ENCODE measurements around the gene SEC63.

The SEC63 gene

GRCh38 chr6:107871016-107871415 lies 87.0 kb downstream of the SEC63 start:
- no peak overlapping the region for H3K4me3 ChIP-seq (ENCODE audit: low read length)

GRCh38 chr6:107870381-107870780 lies 87.6 kb downstream of the SEC63 start:
- H3K9ac ChIP-seq (ENCODE audit: low read length): no peak overlapping the region

More at GRCh38 chr6:107871016-107871415, 87.0 kb downstream of the SEC63 start:
- no peak overlapping the region for H2BK5ac ChIP-seq (ENCODE audit: low read length)
- no peaks in the 10 kb centered on the region for H3K27me3 ChIP-seq (ENCODE audit: insufficient read depth, low read length, poor library complexity)
- no CpG with 5 or more reads among the region's 4 CpGs for WGBS (ENCODE audit: extremely low coverage, insufficient coverage, low lambda C conversion rate)
- H3K79me1 ChIP-seq (ENCODE audit: low read length): no peaks in the 10 kb centered on the region
- H3K27ac ChIP-seq (ENCODE audit: low read depth, low read length): no peak overlapping the region
- H4K5ac ChIP-seq (ENCODE audit: low read length): no peak overlapping the region
- no peak overlapping the region for H3K18ac ChIP-seq (ENCODE audit: low read length)
- H4K8ac ChIP-seq (ENCODE audit: low read depth, low read length): no peak overlapping the region
- H3K4me2 ChIP-seq (ENCODE audit: low read length): no peak overlapping the region
- H2BK15ac ChIP-seq (replicated peaks; ENCODE audit: low read depth): no peak overlapping the region
- H3K79me2 ChIP-seq (ENCODE audit: control insufficient read depth, insufficient read depth, low read length): no peaks in the 10 kb centered on the region
- no peaks in the 10 kb centered on the region for H3K36me3 ChIP-seq (ENCODE audit: control insufficient read depth, insufficient read depth, low read length)
- H3K23ac ChIP-seq (ENCODE audit: low read length): no peak overlapping the region
- no peak overlapping the region for H3K4ac ChIP-seq (ENCODE audit: low read depth, low read length)
- no peak overlapping the region for H2AK5ac ChIP-seq (ENCODE audit: low read length)
- DNase-seq: no peak
- H3K9ac ChIP-seq (ENCODE audit: low read length): no peak overlapping the region
- no peak overlapping the region for H2BK120ac ChIP-seq (ENCODE audit: low read depth, low read length)
- no peaks in the 10 kb centered on the region for H3K4me1 ChIP-seq (ENCODE audit: control insufficient read depth, low read depth, low read length)
- no peak overlapping the region for H3K56ac ChIP-seq (ENCODE audit: low read length)

GRCh38 chr6:107869871-107870270 lies 88.1 kb downstream of the SEC63 start:
- no peak overlapping the region for H3K4me2 ChIP-seq (ENCODE audit: low read length)
- no peak overlapping the region for H2BK5ac ChIP-seq (ENCODE audit: low read length)
- no peak overlapping the region for H3K4me3 ChIP-seq (ENCODE audit: low read length)
- H3K27ac ChIP-seq (ENCODE audit: low read depth, low read length): no peak overlapping the region
- DNase-seq: peak; percentile 10
- no peaks in the 10 kb centered on the region for H3K27me3 ChIP-seq (ENCODE audit: insufficient read depth, low read length, poor library complexity)
- H2BK15ac ChIP-seq (replicated peaks; ENCODE audit: low read depth): no peak overlapping the region
- no CpG with 5 or more reads among the region's 1 CpG for WGBS (ENCODE audit: extremely low coverage, insufficient coverage, low lambda C conversion rate)
- no peak overlapping the region for H4K5ac ChIP-seq (ENCODE audit: low read length)
- H3K23ac ChIP-seq (ENCODE audit: low read length): no peak overlapping the region
- H3K9ac ChIP-seq (ENCODE audit: low read length): no peak overlapping the region
- H3K4me1 ChIP-seq (ENCODE audit: control insufficient read depth, low read depth, low read length): no peaks in the 10 kb centered on the region
- H2BK120ac ChIP-seq (ENCODE audit: low read depth, low read length): no peak overlapping the region
- no peak overlapping the region for H3K56ac ChIP-seq (ENCODE audit: low read length)
- H3K4ac ChIP-seq (ENCODE audit: low read depth, low read length): no peak overlapping the region
- no peaks in the 10 kb centered on the region for H3K36me3 ChIP-seq (ENCODE audit: control insufficient read depth, insufficient read depth, low read length)
- H3K18ac ChIP-seq (ENCODE audit: low read length): no peak overlapping the region
- H3K79me2 ChIP-seq (ENCODE audit: control insufficient read depth, insufficient read depth, low read length): no peaks in the 10 kb centered on the region
- H2AK5ac ChIP-seq (ENCODE audit: low read length): no peak overlapping the region
- H4K8ac ChIP-seq (ENCODE audit: low read depth, low read length): no peak overlapping the region
- H3K79me1 ChIP-seq (ENCODE audit: low read length): no peaks in the 10 kb centered on the region

More at GRCh38 chr6:107870381-107870780, 87.6 kb downstream of the SEC63 start:
- Histone ChIP-seq H2BK120ac (ENCODE audit: low read depth, low read length) (no peak overlapping the region), H3K4me2 (ENCODE audit: low read length) (no peak overlapping the region), H3K56ac (ENCODE audit: low read length) (no peak overlapping the region), H3K79me2 (ENCODE audit: control insufficient read depth, insufficient read depth, low read length) (no peaks in the 10 kb centered on the region), H3K23ac (ENCODE audit: low read length) (no peak overlapping the region), H3K4me3 (ENCODE audit: low read length) (no peak overlapping the region), H3K27me3 (ENCODE audit: insufficient read depth, low read length, poor library complexity) (no peaks in the 10 kb centered on the region), H2AK5ac (ENCODE audit: low read length) (no peak overlapping the region), H3K4ac (ENCODE audit: low read depth, low read length) (no peak overlapping the region), H3K27ac (ENCODE audit: low read depth, low read length) (no peak overlapping the region), H3K18ac (ENCODE audit: low read length) (no peak overlapping the region), H2BK5ac (ENCODE audit: low read length) (no peak overlapping the region), H3K4me1 (ENCODE audit: control insufficient read depth, low read depth, low read length) (no peaks in the 10 kb centered on the region), H3K36me3 (ENCODE audit: control insufficient read depth, insufficient read depth, low read length) (no peaks in the 10 kb centered on the region), H2BK15ac (replicated peaks; ENCODE audit: low read depth) (no peak overlapping the region), H3K79me1 (ENCODE audit: low read length) (no peaks in the 10 kb centered on the region), H4K5ac (ENCODE audit: low read length) (no peak overlapping the region), H4K8ac (ENCODE audit: low read depth, low read length) (no peak overlapping the region)
- no CpG with 5 or more reads among the region's 1 CpG for WGBS (ENCODE audit: extremely low coverage, insufficient coverage, low lambda C conversion rate)
- DNase-seq: no peak

- Histone ChIP-seq H2AK5ac (ENCODE audit: low read length) (no peak overlapping the region), H3K23ac (ENCODE audit: low read length) (no peak overlapping the region), H3K36me3 (ENCODE audit: control insufficient read depth, insufficient read depth, low read length) (no peaks in the 10 kb centered on the region), H3K18ac (ENCODE audit: low read length) (no peak overlapping the region), H3K56ac (ENCODE audit: low read length) (no peak overlapping the region), H2BK120ac (ENCODE audit: low read depth, low read length) (no peak overlapping the region), H2BK15ac (replicated peaks; ENCODE audit: low read depth) (no peak overlapping the region), H3K79me1 (ENCODE audit: low read length) (no peaks in the 10 kb centered on the region), H3K4me1 (ENCODE audit: control insufficient read depth, low read depth, low read length) (no peaks in the 10 kb centered on the region), H2BK5ac (ENCODE audit: low read length) (no peak overlapping the region), H3K4me3 (ENCODE audit: low read length) (no peak overlapping the region), H3K27me3 (ENCODE audit: insufficient read depth, low read length, poor library complexity) (no peaks in the 10 kb centered on the region), H3K9ac (ENCODE audit: low read length) (no peak overlapping the region), H3K4me2 (ENCODE audit: low read length) (no peak overlapping the region), H4K8ac (ENCODE audit: low read depth, low read length) (no peak overlapping the region), H3K27ac (ENCODE audit: low read depth, low read length) (no peak overlapping the region), H3K4ac (ENCODE audit: low read depth, low read length) (no peak overlapping the region), H4K5ac (ENCODE audit: low read length) (no peak overlapping the region), H3K79me2 (ENCODE audit: control insufficient read depth, insufficient read depth, low read length) (no peaks in the 10 kb centered on the region)
- no peak for DNase-seq
- no CpG with 5 or more reads among the region's 3 CpGs for WGBS (ENCODE audit: extremely low coverage, insufficient coverage, low lambda C conversion rate)
These were observed 89.0 kb downstream of the SEC63 start for GRCh38 chr6:107868867-107869611.

GRCh38 chr6:107867302-107867615 lies 90.7 kb downstream of the SEC63 start:
- H3K79me1 ChIP-seq (ENCODE audit: low read length): no peaks in the 10 kb centered on the region
- no peak overlapping the region for H3K4me3 ChIP-seq (ENCODE audit: low read length)
- no peak overlapping the region for H4K5ac ChIP-seq (ENCODE audit: low read length)
- H3K36me3 ChIP-seq (ENCODE audit: control insufficient read depth, insufficient read depth, low read length): no peaks in the 10 kb centered on the region
- no peak overlapping the region for H2BK120ac ChIP-seq (ENCODE audit: low read depth, low read length)
- no peak overlapping the region for H3K18ac ChIP-seq (ENCODE audit: low read length)
- H3K9ac ChIP-seq (ENCODE audit: low read length): no peak overlapping the region
- H3K79me2 ChIP-seq (ENCODE audit: control insufficient read depth, insufficient read depth, low read length): no peaks in the 10 kb centered on the region
- WGBS (ENCODE audit: extremely low coverage, insufficient coverage, low lambda C conversion rate): no CpG with 5 or more reads among the region's 4 CpGs
- H3K27me3 ChIP-seq (ENCODE audit: insufficient read depth, low read length, poor library complexity): no peaks in the 10 kb centered on the region
- no peak overlapping the region for H3K56ac ChIP-seq (ENCODE audit: low read length)
- no peak overlapping the region for H3K4ac ChIP-seq (ENCODE audit: low read depth, low read length)
- no peak overlapping the region for H2BK5ac ChIP-seq (ENCODE audit: low read length)
- no peak overlapping the region for H2BK15ac ChIP-seq (replicated peaks; ENCODE audit: low read depth)
- H3K27ac ChIP-seq (ENCODE audit: low read depth, low read length): no peak overlapping the region
- H4K8ac ChIP-seq (ENCODE audit: low read depth, low read length): no peak overlapping the region
- DNase-seq: no peak
- H3K4me1 ChIP-seq (ENCODE audit: control insufficient read depth, low read depth, low read length): no peaks in the 10 kb centered on the region
- no peak overlapping the region for H2AK5ac ChIP-seq (ENCODE audit: low read length)
- no peak overlapping the region for H3K23ac ChIP-seq (ENCODE audit: low read length)
- no peak overlapping the region for H3K4me2 ChIP-seq (ENCODE audit: low read length)

All from mesendoderm (in vitro differentiated cells).